HepG2 (cell line): ENCODE measurements around the gene SIGLEC6. TPM values are rescaled to one million over a fixed set of nuclear protein-coding genes. Genes with fewer than 3 reads are reported as not detected.
A peak's percentile ranks its signal among the peaks of the same experiment; 100 is the strongest.

Source experiments
- CBFB ChIP-seq: sonication (generic); formaldehyde crosslinking; IDR thresholded peaks from 2 replicates; pipeline ENCODE4 v1.4.0; 2020; ENCODE audit warnings: missing genetic modification reagents
- KDM2A ChIP-seq: sonication (generic); formaldehyde crosslinking; IDR thresholded peaks from 2 replicates; pipeline ENCODE4 v1.4.0; 2020; ENCODE audit warnings: low read depth, missing genetic modification reagents, borderline replicate concordance
- LBX2 ChIP-seq: sonication (generic); formaldehyde crosslinking; IDR thresholded peaks from 2 replicates; pipeline ENCODE4 v1.5.0; 2020; ENCODE audit warnings: missing genetic modification reagents, mild to moderate bottlenecking, borderline replicate concordance
- MIXL1 ChIP-seq: IDR thresholded peaks from 2 replicates; pipeline ENCODE4 v1.6.1; 2016
- RARA ChIP-seq: IDR thresholded peaks from 2 replicates; pipeline ENCODE4 v1.6.1; 2016; ENCODE audit warnings: missing genetic modification reagents, missing compliant biosample characterization
- REL ChIP-seq: sonication (generic); formaldehyde crosslinking; conservative IDR thresholded peaks from 2 replicates; pipeline ENCODE4 v1.8.0; 2022; ENCODE audit warnings: mild to moderate bottlenecking, missing genetic modification reagents, moderate library complexity
- RORA ChIP-seq: sonication (generic); formaldehyde crosslinking; IDR thresholded peaks from 2 replicates; pipeline ENCODE4 v1.5.0; 2020; ENCODE audit warnings: mild to moderate bottlenecking, missing genetic modification reagents, moderate library complexity
- RXRB ChIP-seq: IDR thresholded peaks from 2 replicates; pipeline ENCODE4 v1.6.1; 2016; ENCODE audit warnings: borderline replicate concordance, missing genetic modification reagents, missing compliant biosample characterization
- SMAD9 ChIP-seq: sonication (generic); formaldehyde crosslinking; IDR thresholded peaks from 2 replicates; pipeline ENCODE4 v1.5.1; 2020; ENCODE audit warnings: mild to moderate bottlenecking, missing genetic modification reagents
- YEATS4 ChIP-seq: sonication (generic); formaldehyde crosslinking; IDR thresholded peaks from 2 replicates; pipeline ENCODE4 v1.4.0; 2020; ENCODE audit warnings: missing genetic modification reagents, borderline replicate concordance
- ZBTB2 ChIP-seq: sonication (generic); formaldehyde crosslinking; IDR thresholded peaks from 2 replicates; pipeline ENCODE4 v1.8.0; 2022; ENCODE audit warnings: low read depth, missing genetic modification reagents
- ZKSCAN1 ChIP-seq: fragments of 150-350 bp; IDR thresholded peaks from 2 replicates; pipeline ENCODE4 v1.6.1; 2014; ENCODE audit warnings: low read length
- ZNF136 ChIP-seq: sonication (generic); formaldehyde crosslinking; IDR thresholded peaks from 2 replicates; pipeline ENCODE4 v1.8.1; 2022; ENCODE audit warnings: low read depth, mild to moderate bottlenecking, moderate library complexity, missing genetic modification reagents
- ZNF142 ChIP-seq: sonication (generic); formaldehyde crosslinking; IDR thresholded peaks from 2 replicates; pipeline ENCODE4 v1.4.0; 2020; ENCODE audit warnings: missing genetic modification reagents
- ZNF24 ChIP-seq: fragments of 450-650 bp; IDR thresholded peaks from 2 replicates; pipeline ENCODE4 v1.6.1; 2017; ENCODE audit warnings: antibody characterized with exemption, mild to moderate bottlenecking
- ZNF451 ChIP-seq: sonication (generic); formaldehyde crosslinking; IDR thresholded peaks from 2 replicates; pipeline ENCODE4 v1.5.0; 2020; ENCODE audit warnings: mild to moderate bottlenecking, missing genetic modification reagents
- ZNF496 ChIP-seq: sonication (generic); formaldehyde crosslinking; IDR thresholded peaks from 2 replicates; pipeline ENCODE4 v1.8.1; 2023; ENCODE audit warnings: mild to moderate bottlenecking, moderate library complexity, missing genetic modification reagents; ENCODE audit not compliant: insufficient replicate concordance
- ZNF577 ChIP-seq: sonication (generic); formaldehyde crosslinking; IDR thresholded peaks from 2 replicates; pipeline ENCODE4 v1.4.0; 2020; ENCODE audit warnings: mild to moderate bottlenecking, low read depth, missing genetic modification reagents, borderline replicate concordance
- ZNF598 ChIP-seq: sonication (generic); formaldehyde crosslinking; IDR thresholded peaks from 2 replicates; pipeline ENCODE4 v1.5.1; 2020; ENCODE audit warnings: mild to moderate bottlenecking, missing genetic modification reagents, borderline replicate concordance
- ZNF652 ChIP-seq: IDR thresholded peaks from 2 replicates; pipeline ENCODE4 v1.6.1; 2016; ENCODE audit warnings: low read depth, borderline replicate concordance
- ZNF781 ChIP-seq: sonication (generic); formaldehyde crosslinking; IDR thresholded peaks from 2 replicates; pipeline ENCODE4 v1.5.1; 2020; ENCODE audit warnings: borderline replicate concordance, mild to moderate bottlenecking, missing genetic modification reagents; ENCODE audit errors: not compliant biosample characterization
- polyA plus RNA-seq, 8 experiments: library from polyadenylated mRNA; depleted of rRNA in 3 of 8; stranded (reverse) in 7 of 8; unstranded in 1 of 8; fragments of >200 nt; fragmentation: Illumina TruSeq in 4 of 8; extraction: Trizol in 4 of 8; gene quantifications; 2 replicates each; pipeline versions ENCODE4 v1.2.1 to v1.2.3, GENCODE V29; 2011 to 2016; ENCODE audit warnings: low read depth in 4 of 8, missing spikeins in 1 of 8, mixed read lengths in 1 of 8; ENCODE audit not compliant: insufficient read depth in 1 of 8
- total RNA-seq, 5 experiments: library from RNA; depleted of rRNA; stranded (reverse); fragments of >200 nt; fragmentation: Illumina TruSeq; extraction: Trizol; gene quantifications; 2 replicates each; pipeline ENCODE4 v1.2.3, GENCODE V29; 2016; ENCODE audit warnings: low read depth in 1 of 5
- TF ChIP-seq, protein P1 (sequence below): sonication (generic); formaldehyde crosslinking; IDR thresholded peaks from 2 replicates; pipeline ENCODE4 v1.5.0; 2020; ENCODE audit warnings: missing genetic modification reagents

The SIGLEC6 gene
- total and polyA plus RNA-seq, 2 of the 13 experiments (the other 11 are each of a cell fraction or from before 2014, with no cell fraction given) = not detected

DNA sequence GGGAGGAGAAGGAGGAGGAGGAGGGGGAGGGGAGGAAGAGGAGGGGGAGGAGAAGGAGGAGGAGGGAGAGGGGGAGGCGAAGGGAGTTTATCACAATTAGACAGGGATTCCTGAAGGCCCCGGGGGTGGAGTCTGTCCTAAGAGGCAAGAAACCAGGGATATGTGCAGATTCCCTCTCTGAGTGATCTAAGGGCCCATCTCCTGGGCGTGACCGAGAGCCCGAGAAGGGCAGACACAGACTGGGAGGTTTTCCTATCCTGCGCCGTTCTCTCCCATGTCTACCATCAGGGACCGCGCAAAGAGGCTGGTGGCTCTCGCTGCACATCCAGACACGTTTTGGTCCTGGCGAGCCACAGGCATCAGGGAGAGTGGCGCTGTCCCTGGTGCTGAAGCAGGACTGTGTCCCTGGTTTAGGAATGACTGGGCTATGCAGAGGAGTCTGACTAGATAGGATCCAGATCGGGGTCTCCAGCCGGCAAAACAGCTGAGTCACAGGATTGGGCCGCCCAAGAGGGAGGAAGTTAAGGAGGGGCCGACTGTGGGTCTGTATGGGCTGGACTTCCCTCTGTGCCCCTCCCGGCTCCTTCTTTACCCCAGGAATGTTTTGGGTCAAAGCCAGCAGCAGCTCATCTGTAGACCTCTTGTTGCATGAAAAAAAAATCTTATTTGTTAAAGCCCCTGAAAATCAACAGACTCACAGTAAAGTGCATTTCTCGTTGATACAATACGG, 21.7 kb upstream of the SIGLEC6 start (continued):
- TF ChIP-seq ZNF142 (CRISPR knock-in tag) = peak; percentile 85
- TF ChIP-seq, protein P1, sequence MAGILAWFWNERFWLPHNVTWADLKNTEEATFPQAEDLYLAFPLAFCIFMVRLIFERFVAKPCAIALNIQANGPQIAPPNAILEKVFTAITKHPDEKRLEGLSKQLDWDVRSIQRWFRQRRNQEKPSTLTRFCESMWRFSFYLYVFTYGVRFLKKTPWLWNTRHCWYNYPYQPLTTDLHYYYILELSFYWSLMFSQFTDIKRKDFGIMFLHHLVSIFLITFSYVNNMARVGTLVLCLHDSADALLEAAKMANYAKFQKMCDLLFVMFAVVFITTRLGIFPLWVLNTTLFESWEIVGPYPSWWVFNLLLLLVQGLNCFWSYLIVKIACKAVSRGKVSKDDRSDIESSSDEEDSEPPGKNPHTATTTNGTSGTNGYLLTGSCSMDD (CRISPR knock-in tag) = 0 out of 2 replicates have a peak, but pooled peaks have one; percentile 68
- 0 out of 2 replicates have a peak, but pooled peaks have one; percentile 25 for TF ChIP-seq ZNF652 (CRISPR knock-in tag)
- TF ChIP-seq ZNF24 = no peak
- TF ChIP-seq MIXL1 = peak; percentile 67; the same call in 1 of the 2 replicates
- TF ChIP-seq ZNF781 = peak; percentile 77
- TF ChIP-seq RXRB (CRISPR knock-in tag) = peak; percentile 70; the same call in 1 of the 2 replicates
- TF ChIP-seq REL (CRISPR knock-in tag) = no peak
- no peak for TF ChIP-seq ZNF136 (CRISPR knock-in tag)
- no peak for TF ChIP-seq RORA (CRISPR knock-in tag)
- no peak for TF ChIP-seq ZNF598 (CRISPR knock-in tag)
- no peak for TF ChIP-seq ZNF577 (CRISPR knock-in tag)
- no peak for TF ChIP-seq LBX2
- no peak for TF ChIP-seq ZNF496 (CRISPR knock-in tag)
- no peak for TF ChIP-seq CBFB (CRISPR knock-in tag)
- no peak for TF ChIP-seq ZNF451
- peak; percentile 66; the same call in 1 of the 2 replicates for TF ChIP-seq KDM2A (CRISPR knock-in tag)
- TF ChIP-seq ZKSCAN1 = no peak
- no peak for TF ChIP-seq ZBTB2 (CRISPR knock-in tag)
- TF ChIP-seq SMAD9 (CRISPR knock-in tag) = no peak
- peak; percentile 37; the same call in 1 of the 2 replicates for TF ChIP-seq YEATS4 (CRISPR knock-in tag)
- peak; percentile 66 for TF ChIP-seq RARA (CRISPR knock-in tag)
